ENCODE measurements around the gene SEMA6B.
"Not testable (repeated sequence)": the region's sequence is repeated elsewhere in the genome, so short reads cannot be mapped to it uniquely, and the experiment has no call there.

GRCh38 chr19:4562085-4562484 is 2.6 kb upstream of the SEMA6B start:
- TF ChIP-seq CTCF (IDR thresholded peaks at IDR 0.05; ENCODE audit: poor library complexity); EZH2phosphoT487 (IDR thresholded peaks at IDR 0.05; ENCODE audit: low read depth, severe bottlenecking, unreplicated experiment): not testable (repeated sequence)

All from hepatocyte (in vitro differentiated cells).